Bronchial smooth muscle cell (primary cell): ENCODE data around the gene SH3D19. TPM values are rescaled to one million over a fixed set of nuclear protein-coding genes. Genes with fewer than 3 reads are reported as not detected.

ENCODE experiments used
- total RNA-seq: library from RNA; depleted of rRNA; stranded (reverse); fragments of >200 nt; gene quantifications from 2 replicates; pipeline ENCODE4 v1.2.1, GENCODE V29; 2014

The SH3D19 gene, protein sequence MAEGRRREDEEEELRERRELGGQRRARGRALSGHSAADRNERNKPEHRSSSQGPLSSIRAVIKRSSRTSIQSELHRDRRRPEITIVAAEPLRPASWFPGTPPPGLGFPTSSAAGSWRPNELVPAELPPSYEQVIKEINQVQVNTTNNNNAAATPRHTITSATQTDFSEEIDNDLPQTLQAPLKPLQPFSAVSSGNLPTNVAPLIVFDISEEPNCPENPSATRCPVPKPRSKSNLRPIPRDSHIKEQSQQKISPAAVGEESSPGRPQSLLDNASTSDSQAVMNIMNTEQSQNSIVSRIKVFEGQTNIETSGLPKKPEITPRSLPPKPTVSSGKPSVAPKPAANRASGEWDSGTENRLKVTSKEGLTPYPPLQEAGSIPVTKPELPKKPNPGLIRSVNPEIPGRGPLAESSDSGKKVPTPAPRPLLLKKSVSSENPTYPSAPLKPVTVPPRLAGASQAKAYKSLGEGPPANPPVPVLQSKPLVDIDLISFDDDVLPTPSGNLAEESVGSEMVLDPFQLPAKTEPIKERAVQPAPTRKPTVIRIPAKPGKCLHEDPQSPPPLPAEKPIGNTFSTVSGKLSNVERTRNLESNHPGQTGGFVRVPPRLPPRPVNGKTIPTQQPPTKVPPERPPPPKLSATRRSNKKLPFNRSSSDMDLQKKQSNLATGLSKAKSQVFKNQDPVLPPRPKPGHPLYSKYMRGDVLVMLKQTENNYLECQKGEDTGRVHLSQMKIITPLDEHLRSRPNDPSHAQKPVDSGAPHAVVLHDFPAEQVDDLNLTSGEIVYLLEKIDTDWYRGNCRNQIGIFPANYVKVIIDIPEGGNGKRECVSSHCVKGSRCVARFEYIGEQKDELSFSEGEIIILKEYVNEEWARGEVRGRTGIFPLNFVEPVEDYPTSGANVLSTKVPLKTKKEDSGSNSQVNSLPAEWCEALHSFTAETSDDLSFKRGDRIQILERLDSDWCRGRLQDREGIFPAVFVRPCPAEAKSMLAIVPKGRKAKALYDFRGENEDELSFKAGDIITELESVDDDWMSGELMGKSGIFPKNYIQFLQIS
- 34.0 and 36.7 TPM in 2 replicates for total RNA-seq

DNA sequence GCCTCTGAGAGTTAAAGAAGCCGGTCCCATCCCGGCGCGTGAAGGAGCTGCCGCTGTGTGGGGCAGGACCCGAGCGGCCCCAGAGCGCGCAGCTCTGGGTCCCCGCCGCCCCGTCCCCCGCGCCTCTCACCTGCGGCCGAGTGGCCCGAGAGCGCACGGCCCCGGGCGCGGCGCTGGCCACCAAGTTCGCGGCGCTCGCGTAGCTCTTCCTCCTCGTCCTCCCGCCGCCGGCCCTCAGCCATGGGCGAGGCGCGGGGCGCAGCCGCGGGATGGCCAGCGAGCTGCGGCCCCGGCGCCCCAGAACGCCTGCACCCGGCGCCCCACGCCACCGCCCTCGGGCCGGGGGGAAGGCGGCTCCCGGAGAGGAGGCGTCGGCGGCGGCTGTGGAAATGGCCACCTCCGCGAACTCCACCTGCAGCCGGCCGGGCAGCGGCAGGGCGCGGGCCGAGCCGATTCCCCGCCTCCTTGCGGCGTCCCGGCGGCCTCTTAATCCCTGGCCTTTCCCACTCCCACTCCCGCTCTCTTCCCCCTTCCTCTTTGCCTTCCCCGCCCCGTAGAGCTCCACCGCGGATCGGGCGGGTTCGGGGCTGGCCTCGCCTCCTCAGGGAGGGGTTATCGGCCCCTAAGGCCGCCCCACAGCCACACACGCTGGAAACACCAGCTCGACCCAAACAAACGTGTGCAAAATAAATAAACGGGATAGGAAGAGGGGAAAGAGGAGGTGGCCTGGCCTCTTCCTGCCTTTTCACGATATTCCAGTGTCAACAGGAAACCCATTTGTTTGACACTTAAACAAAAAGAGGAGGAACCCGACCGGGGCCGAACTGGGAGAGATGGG lies at the start of gene SH3D19:
Gene SH3D19 (minus strand): TSS at position 495 of the 838 bp plus-strand sequence. CDS start 253 bp downstream, at position 242.

GRCh38 chr4:151276787-151277562 lies 48.4 kb downstream of the SH3D19 start, which contains the start of gene PRSS48:
Gene PRSS48 (plus strand): TSS chr4:151277161. CDS start chr4:151277173, 12 bp downstream.

DNA sequence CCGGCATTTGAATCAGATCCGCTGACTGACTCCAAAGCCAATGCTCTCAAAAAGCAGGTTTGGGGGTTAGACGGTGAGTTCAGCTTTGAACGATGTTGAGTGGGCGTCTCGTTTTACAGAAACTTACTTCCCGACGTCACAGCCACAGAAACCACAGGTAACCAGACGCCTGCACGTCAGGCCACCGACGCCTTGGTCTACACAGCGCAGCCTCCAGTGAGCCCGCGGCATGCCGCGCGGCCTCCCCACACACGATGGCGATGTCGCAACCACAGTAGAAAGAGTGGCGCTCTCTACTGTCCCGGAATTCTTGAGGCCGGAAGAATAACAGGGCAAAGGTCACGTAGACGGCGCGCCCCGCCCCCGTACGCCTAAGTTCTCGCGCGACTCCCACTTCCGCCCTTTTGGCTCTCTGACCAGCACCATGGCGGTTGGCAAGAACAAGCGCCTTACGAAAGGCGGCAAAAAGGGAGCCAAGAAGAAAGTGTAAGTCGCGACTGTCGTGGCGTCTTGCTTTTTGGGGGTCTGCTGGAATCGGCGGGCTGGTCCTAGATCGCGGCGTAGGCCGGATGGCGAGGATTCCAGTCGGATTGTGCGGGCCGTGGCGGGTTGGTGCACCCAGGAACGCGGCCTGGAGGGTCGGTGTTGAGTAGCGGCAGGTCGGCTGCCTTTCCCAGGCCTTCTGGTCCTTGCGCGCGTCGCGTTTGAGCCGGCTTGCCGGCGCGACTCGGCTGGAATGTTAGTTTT lies 226.0 kb downstream of the SH3D19 start, which contains the start of gene RPS3A:
Gene RPS3A (plus strand): TSS at position 400 of the 747 bp plus-strand sequence. CDS start 25 bp downstream, at position 425.

Other genes with a start within 250 kb of the SH3D19 start
- 2,433 and 2,893 TPM in 2 replicates for gene RPS3A, start 226.0 kb downstream of the SH3D19 start, total RNA-seq
- gene PRSS48, start 48.4 kb downstream of the SH3D19 start, total RNA-seq = not detected in 2 replicates
- 0.16 TPM in 1 of 2 replicates, not detected in the other for gene FHIP1A, start 83.6 kb upstream of the SH3D19 start, total RNA-seq